ENCODE results near the gene USP11. TPM values are rescaled to one million over a fixed set of nuclear protein-coding genes. Genes with fewer than 3 reads are reported as not detected.

Gene USP11
- total RNA-seq, 2 donors from 2014 or later, result 113 to 214 TPM

GRCh38 chrX:47293106-47293505 lies 60.3 kb downstream of the USP11 start:
- H3K27ac ChIP-seq (ENCODE audit: low read depth, low read length), result no peak overlapping the region
- Mint-ChIP-seq H3K4me3 (no peak overlapping the region), H3K4me1 (no peaks in the 10 kb centered on the region), H3K9me3 (peaks cover 26% of the 10 kb centered on the region), H3K27me3 (ENCODE audit: insufficient read depth) (no peaks in the 10 kb centered on the region), H3K36me3 (ENCODE audit: low read depth) (no peaks in the 10 kb centered on the region), H3K27ac (no peak overlapping the region)
- H3K4me1 ChIP-seq (ENCODE audit: control insufficient read depth, insufficient read depth, low read length), result no peaks in the 10 kb centered on the region
- DNase-seq, result no peak
- TF ChIP-seq CTCF (conservative IDR thresholded peaks at IDR 0.05), result no peak
- no peak overlapping the region for H3K9ac ChIP-seq (ENCODE audit: extremely low read depth, low read length, poor library complexity, severe bottlenecking)
- H3K4me3 ChIP-seq (ENCODE audit: low read length), result no peak overlapping the region
- no peaks in the 10 kb centered on the region for H3K27me3 ChIP-seq (ENCODE audit: control insufficient read depth, insufficient read depth, low read length, poor library complexity, severe bottlenecking)
- no peaks in the 10 kb centered on the region for H3K36me3 ChIP-seq (ENCODE audit: control insufficient read depth, insufficient read depth, low read length)
- no peaks in the 10 kb centered on the region for H3K9me3 ChIP-seq (ENCODE audit: control insufficient read depth, low read length)
- 42 to 72% methylated on average over 2 to 5 of the region's 5 CpGs for WGBS, 2 experiments (ENCODE audit: insufficient coverage in 1 of 2, insufficient read length in 1 of 2)

DNA sequence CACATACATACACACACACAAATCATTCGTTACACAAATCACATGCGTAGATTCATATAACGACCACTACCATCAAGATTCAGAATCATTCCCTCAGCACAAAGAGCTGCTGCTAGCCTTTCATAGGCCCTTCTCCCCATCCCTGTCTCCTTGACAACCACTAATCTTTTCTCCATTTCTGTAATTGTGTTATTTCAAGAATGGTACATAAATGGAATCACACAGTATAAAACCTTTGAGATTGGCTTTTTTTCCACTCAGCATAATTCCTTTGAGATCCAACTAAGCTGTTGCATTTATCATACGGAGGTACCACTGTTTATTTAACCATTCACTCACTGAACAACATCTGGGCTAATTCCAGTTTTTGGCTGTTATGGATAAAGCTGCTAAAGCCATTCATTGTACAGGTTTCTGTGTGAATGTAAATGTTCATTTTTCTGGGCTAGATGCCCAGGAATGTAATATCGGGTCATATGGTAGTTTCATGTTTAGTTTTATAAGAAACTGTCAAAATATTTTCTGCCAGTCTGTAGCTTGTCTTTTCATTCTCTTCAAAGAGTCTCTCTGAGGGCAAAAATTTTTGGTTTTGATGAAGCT lies 64.1 kb downstream of the USP11 start:
- no peak for TF ChIP-seq CTCF (conservative IDR thresholded peaks at IDR 0.05)
- Mint-ChIP-seq H3K27ac (no peak overlapping the region), H3K4me3 (no peak overlapping the region), H3K36me3 (ENCODE audit: low read depth) (no peaks in the 10 kb centered on the region), H3K27me3 (ENCODE audit: insufficient read depth) (no peaks in the 10 kb centered on the region), H3K9me3 (peaks cover 44% of the 10 kb centered on the region), H3K4me1 (no peaks in the 10 kb centered on the region)
- DNase-seq, result no peak
- Histone ChIP-seq H3K9me3 (ENCODE audit: control insufficient read depth, low read length) (no peaks in the 10 kb centered on the region), H3K36me3 (ENCODE audit: control insufficient read depth, insufficient read depth, low read length) (no peaks in the 10 kb centered on the region), H3K27ac (ENCODE audit: low read depth, low read length) (no peak overlapping the region), H3K27me3 (ENCODE audit: control insufficient read depth, insufficient read depth, low read length, poor library complexity, severe bottlenecking) (no peaks in the 10 kb centered on the region), H3K4me3 (ENCODE audit: low read length) (no peak overlapping the region), H3K9ac (ENCODE audit: extremely low read depth, low read length, poor library complexity, severe bottlenecking) (no peak overlapping the region), H3K4me1 (ENCODE audit: control insufficient read depth, insufficient read depth, low read length) (no peaks in the 10 kb centered on the region)
- WGBS, 2 experiments (ENCODE audit: insufficient coverage in 1 of 2, insufficient read length in 1 of 2), result 90% methylated on average over 5 of the region's 5 CpGs; no CpG with 5 or more reads in 1 of the 2 experiments

- Mint-ChIP-seq H3K27ac (no peak overlapping the region), H3K36me3 (ENCODE audit: low read depth) (no peaks in the 10 kb centered on the region), H3K4me1 (peaks cover 6% of the 10 kb centered on the region), H3K4me3 (no peak overlapping the region), H3K27me3 (ENCODE audit: insufficient read depth) (no peaks in the 10 kb centered on the region), H3K9me3 (peaks cover 51% of the 10 kb centered on the region)
- TF ChIP-seq CTCF (conservative IDR thresholded peaks at IDR 0.05), result no peak
- DNase-seq, result no peak
- 91 to 97% methylated on average over 4 to 5 of the region's 5 CpGs for WGBS, 2 experiments (ENCODE audit: insufficient coverage in 1 of 2, insufficient read length in 1 of 2)
- Histone ChIP-seq H3K9me3 (ENCODE audit: control insufficient read depth, low read length) (no peaks in the 10 kb centered on the region), H3K27ac (ENCODE audit: low read depth, low read length) (no peak overlapping the region), H3K9ac (ENCODE audit: extremely low read depth, low read length, poor library complexity, severe bottlenecking) (no peak overlapping the region), H3K4me3 (ENCODE audit: low read length) (no peak overlapping the region), H3K36me3 (ENCODE audit: control insufficient read depth, insufficient read depth, low read length) (no peaks in the 10 kb centered on the region), H3K4me1 (ENCODE audit: control insufficient read depth, insufficient read depth, low read length) (no peaks in the 10 kb centered on the region), H3K27me3 (ENCODE audit: control insufficient read depth, insufficient read depth, low read length, poor library complexity, severe bottlenecking) (no peaks in the 10 kb centered on the region)
Measured at GRCh38 chrX:47297874-47298273, 65.1 kb downstream of the USP11 start.

Other genes with a start within 250 kb of the USP11 start
- 1 to 10 TPM; 3.9 to 5.6 TPM for gene RGN, start 154.6 kb upstream of the USP11 start, total RNA-seq
- gene NDUFB11, start 88.3 kb upstream of the USP11 start, total RNA-seq, result 100 to 1,000 TPM in 1 of 2 donors, 10 to 100 TPM in 1; 86.1 to 108 TPM
- gene RBM10, start 87.8 kb upstream of the USP11 start, total RNA-seq, result 10 to 100 TPM; 48.3 to 50.6 TPM
- gene UBA1, start 39.2 kb upstream of the USP11 start, total RNA-seq, result 100 to 1,000 TPM; 233 to 448 TPM
- 100 to 1,000 TPM; 167 to 245 TPM for gene CDK16, start 14.3 kb upstream of the USP11 start, total RNA-seq
- 1 to 10 TPM in 1 of 2 donors, under 1 TPM in 1; 0.97 to 1.3 TPM for gene ZNF157, start 137.6 kb downstream of the USP11 start, total RNA-seq

Measured in endodermal cell (in vitro differentiated cells).